ENCODE results near the gene ABO.

Gene ABO

DNA sequence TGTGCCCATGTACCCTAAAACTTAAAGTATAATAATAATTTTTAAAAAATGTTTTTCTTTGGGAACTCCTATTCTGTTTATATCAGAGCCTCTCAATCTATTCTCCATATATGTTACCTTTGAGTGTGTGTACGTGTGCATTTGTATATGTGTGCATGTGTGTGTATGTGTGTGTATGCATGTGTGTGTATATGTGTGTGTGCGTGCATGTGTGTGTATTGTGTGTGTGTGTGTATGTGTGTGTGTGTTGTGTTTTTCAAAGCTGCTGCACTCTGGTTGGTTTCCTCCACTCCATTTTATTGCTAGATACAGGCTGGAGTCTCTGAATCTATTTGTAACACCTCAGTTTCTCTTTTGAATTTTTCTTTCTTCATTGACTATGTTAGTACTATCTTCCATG is 41.0 kb upstream of the ABO start:
- DNase-seq (ENCODE audit: low spot score): no peak
- TF ChIP-seq, protein P1, sequence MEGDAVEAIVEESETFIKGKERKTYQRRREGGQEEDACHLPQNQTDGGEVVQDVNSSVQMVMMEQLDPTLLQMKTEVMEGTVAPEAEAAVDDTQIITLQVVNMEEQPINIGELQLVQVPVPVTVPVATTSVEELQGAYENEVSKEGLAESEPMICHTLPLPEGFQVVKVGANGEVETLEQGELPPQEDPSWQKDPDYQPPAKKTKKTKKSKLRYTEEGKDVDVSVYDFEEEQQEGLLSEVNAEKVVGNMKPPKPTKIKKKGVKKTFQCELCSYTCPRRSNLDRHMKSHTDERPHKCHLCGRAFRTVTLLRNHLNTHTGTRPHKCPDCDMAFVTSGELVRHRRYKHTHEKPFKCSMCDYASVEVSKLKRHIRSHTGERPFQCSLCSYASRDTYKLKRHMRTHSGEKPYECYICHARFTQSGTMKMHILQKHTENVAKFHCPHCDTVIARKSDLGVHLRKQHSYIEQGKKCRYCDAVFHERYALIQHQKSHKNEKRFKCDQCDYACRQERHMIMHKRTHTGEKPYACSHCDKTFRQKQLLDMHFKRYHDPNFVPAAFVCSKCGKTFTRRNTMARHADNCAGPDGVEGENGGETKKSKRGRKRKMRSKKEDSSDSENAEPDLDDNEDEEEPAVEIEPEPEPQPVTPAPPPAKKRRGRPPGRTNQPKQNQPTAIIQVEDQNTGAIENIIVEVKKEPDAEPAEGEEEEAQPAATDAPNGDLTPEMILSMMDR (IDR thresholded peaks at IDR 0.05; ENCODE audit: extremely low read depth, missing control alignments): no peak

DNA sequence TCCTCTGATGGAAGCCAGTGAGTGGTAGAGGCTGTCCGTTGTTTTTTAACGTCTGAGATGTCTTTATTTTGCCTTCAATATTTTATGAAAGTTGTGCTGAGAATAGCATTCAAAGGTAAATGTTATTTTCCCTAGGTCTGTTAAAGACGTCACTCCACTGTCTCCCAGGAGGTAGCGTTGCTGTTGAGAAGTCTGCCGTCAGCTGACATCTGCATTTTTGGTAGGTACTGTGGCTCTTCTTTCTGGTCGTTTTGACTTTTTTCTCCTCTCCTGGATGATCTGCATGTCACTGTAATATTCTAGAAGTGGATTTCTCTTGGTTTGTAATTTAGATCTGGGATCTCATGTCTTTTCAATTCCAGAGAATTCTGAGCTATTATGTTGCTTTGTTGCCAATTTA is 34.6 kb upstream of the ABO start:
- no peak for DNase-seq (ENCODE audit: low spot score)
- TF ChIP-seq, protein P1 (IDR thresholded peaks at IDR 0.05; ENCODE audit: extremely low read depth, missing control alignments): no peak

DNA sequence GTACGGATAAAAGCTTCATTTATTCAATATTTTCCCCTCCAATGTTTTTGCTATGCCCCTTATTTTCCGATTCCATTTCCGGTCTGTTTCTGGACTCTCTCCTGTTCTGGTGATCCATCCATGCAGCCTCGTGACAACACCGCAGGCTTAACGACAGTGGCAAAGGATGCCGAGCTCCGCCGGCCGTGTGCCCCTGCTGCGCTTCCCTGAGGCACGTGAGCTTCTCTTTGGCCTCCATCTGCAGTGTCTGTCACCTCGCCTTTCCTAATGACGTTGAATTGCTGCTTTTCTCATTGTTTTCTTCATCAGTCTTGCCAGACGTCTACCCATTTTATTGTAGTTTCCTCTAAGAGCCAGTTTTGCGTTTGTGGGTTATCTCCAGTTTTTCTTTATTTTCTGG is 32.3 kb upstream of the ABO start:
- TF ChIP-seq, protein P1 (IDR thresholded peaks at IDR 0.05; ENCODE audit: extremely low read depth, missing control alignments): no peak
- no peak for DNase-seq (ENCODE audit: low spot score)

DNA sequence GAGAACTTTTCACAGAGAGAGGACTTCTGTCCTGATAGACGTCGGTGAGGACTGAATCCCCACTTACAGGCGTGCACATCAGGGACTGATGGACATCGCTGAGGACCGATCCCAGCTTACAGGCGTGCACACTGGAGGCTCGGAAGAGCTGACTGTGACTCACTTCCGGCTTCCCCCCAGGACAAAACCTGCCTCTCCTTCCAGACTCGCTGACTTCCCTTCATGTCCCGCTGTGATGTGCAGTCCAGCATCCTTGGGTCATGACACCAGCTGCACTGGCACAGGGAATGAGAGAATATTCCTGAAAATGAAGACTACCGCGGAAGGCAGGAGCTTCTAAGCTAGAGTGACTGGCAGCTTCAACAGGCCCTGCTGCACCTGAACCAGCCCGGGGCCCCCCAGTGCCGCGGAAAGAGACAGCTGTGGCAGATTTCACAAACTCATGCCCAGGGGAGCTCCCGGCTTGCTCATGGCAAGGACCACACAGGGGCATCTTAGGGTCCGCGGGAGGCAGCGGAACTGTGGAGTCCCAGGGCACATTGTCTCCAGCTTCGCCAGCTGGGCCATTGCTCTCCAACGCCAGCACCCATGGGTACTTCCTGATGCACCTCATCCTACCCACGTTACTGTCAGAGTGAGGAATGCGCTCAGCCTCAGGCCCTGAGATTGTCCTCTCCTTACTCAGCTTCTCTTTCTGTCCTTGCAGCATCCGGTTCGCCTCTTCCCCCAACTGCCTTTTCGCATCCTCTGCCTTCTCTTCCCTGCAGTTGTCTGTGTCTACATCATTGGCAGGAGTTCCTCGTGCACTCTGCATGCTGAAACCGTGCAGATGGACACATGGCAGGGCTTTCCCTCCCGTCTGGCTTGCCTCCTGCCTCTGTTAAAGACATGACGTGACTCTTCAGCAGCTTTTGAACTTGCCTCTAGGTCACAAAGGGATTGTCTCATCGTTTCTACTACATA is 31.5 kb upstream of the ABO start:
- TF ChIP-seq, protein P1 (IDR thresholded peaks at IDR 0.05; ENCODE audit: extremely low read depth, missing control alignments): no peak
- DNase-seq (ENCODE audit: low spot score): no peak

DNA sequence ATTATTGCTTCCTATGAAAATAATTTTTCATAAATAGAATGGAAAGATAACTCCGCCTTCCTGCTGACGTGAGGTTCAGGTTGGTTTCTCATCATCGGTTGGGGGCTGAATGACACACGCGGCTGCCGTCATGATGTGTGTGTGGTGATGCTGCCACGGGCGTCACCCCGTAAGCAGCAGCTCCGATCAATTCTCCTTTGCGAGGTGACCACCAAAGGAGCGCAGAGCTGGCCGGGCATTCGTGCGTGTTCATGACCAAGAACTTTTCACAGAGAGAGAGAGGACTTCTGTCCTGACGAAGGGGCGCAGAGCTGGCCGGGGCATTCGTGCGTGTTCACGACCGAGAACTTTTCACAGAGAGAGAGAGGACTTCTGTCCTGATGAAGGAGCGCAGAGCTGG is 30.7 kb upstream of the ABO start:
- DNase-seq (ENCODE audit: low spot score): no peak
- TF ChIP-seq, protein P1 (IDR thresholded peaks at IDR 0.05; ENCODE audit: extremely low read depth, missing control alignments): no peak

DNA sequence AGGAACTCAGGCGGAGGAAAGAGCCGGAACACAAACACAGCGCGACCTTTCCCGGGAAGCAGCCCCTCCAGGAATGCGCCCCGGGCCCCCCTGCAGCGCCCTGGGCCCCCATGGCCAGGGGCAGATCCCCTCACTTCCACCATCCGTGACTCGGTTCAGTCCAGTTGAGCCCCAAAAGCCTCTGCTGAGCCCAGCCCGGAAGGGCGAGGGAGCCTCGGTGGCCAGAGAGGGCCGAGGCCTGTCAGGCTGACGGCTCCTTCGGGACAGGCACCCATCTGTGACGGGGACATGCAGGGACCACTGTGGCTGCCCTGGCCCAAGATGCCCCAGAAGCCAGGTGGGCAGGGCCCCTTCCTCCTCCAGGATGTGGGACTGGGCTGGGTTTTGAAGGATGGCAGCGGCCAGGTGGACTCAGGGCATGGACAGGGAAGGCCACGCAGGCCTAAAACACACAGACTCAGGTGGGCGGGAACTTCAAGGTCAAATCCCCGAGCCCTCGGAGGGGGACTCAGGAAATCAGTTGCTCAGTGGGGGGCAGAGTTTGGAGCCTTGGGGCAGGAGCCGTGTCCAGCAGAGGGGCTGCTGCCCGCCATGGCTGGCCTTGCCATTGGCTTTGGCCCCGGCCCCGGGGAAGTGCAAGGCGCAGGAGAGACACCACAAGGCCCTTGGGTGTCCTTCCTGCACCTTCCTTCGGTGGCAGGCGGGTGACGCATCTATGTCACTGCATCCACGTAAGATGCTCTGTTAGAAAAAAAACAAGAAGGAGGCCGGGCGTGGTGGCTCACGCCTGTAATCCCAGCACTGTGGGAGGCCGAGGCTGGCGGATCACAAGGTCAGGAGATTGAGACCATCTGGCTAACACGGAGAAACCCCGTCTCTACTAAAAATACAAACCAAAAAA is 29.7 kb upstream of the ABO start:
- TF ChIP-seq, protein P1 (IDR thresholded peaks at IDR 0.05; ENCODE audit: extremely low read depth, missing control alignments): no peak
- no peak for DNase-seq (ENCODE audit: low spot score)

DNA sequence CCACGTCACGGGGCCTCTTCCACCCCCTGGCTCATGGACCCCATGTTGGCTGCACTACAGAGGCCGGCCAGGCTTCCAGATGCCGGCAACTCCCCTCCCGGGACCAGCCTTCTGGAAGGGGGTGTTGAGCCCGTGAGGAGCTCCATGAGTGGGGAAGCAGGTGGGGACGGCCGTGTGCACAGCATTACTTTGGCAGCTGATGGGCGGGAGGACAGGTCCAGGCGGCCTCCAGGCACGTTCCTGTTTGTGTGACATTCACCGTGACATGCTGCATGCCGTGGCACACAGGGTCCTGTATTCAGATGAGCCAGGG is 29.1 kb upstream of the ABO start:
- no peak for DNase-seq (ENCODE audit: low spot score)
- TF ChIP-seq, protein P1 (IDR thresholded peaks at IDR 0.05; ENCODE audit: extremely low read depth, missing control alignments): no peak
